Skeletal muscle tissue (tissue), 4 donors: ENCODE data around the gene HELZ. TPM values are rescaled to one million over a fixed set of nuclear protein-coding genes. Genes with fewer than 3 reads are reported as not detected.
"Not testable (repeated sequence)": the region's sequence is repeated elsewhere in the genome, so short reads cannot be mapped to it uniquely, and the experiment has no call there.

Experiments
- H3K27ac ChIP-seq: one replicate; pipeline ENCODE4 v1.7.0; 2013; ENCODE audit warnings: mild to moderate bottlenecking, low read depth, low read length, inconsistent platforms
- H3K27me3 ChIP-seq, 3 donors: one replicate each; pipeline ENCODE4 v1.7.0; 2013; ENCODE audit warnings: low read length in 3 of 3; ENCODE audit not compliant: control insufficient read depth in 3 of 3, insufficient read depth in 3 of 3
- H3K36me3 ChIP-seq, 3 donors: one replicate each; pipeline ENCODE4 v1.7.0; 2013; ENCODE audit warnings: low read length in 3 of 3; ENCODE audit not compliant: control insufficient read depth in 3 of 3, insufficient read depth in 3 of 3
- H3K4me1 ChIP-seq, 3 donors: one replicate each; pipeline ENCODE4 v1.7.0; 2013; ENCODE audit warnings: low read length in 3 of 3, mild to moderate bottlenecking in 3 of 3; ENCODE audit not compliant: control insufficient read depth in 3 of 3, insufficient read depth in 3 of 3
- H3K4me3 ChIP-seq, 3 donors: one replicate each; pipeline ENCODE4 v1.7.0; 2013; ENCODE audit warnings: low read length in 3 of 3
- H3K9ac ChIP-seq, 3 donors: one replicate each; pipeline ENCODE4 v1.7.0; 2013; ENCODE audit warnings: low read length in 3 of 3, mild to moderate bottlenecking in 3 of 3, moderate library complexity in 2 of 3, low read depth in 1 of 3
- H3K9me3 ChIP-seq, 3 donors: one replicate each; pipeline ENCODE4 v1.7.0; 2013; ENCODE audit warnings: low read length in 3 of 3; ENCODE audit not compliant: control insufficient read depth in 3 of 3
- total RNA-seq: library from RNA; depleted of rRNA; stranded (reverse); fragments of >200 nt; gene quantifications from one replicate; pipeline ENCODE4 v1.2.3, GENCODE V29; 2014
- donor health status: Osteomylitis.

HELZ gene
- total RNA-seq, 1 donor from 2014 or later = 53.8 TPM

DNA sequence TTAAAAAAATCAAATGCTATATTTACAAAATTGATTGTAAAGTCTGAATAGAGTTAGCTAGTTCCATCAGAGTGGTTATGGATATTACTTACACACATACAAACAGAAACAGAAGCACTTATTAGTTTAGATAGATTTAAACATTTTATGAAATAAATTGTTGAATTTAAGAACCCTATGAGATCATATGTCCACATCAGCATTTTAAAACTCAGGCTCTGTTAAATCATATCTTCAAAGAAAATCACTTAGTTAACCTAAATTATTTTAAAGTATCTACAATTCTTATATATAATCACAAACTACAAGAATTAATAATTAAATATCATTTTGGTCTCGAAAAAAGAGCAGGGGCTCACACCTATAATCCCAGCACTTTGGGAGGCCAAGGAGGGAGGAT, 42.5 kb downstream of the HELZ start:
- Histone ChIP-seq H3K4me1 (no peaks in the 10 kb centered on the region), H3K9ac (no peak overlapping the region), H3K36me3 (peaks cover 10 to 22% (median 14%) of the 10 kb centered on the region in 3 donors), H3K27me3 (no peaks in the 10 kb centered on the region), H3K27ac (no peak overlapping the region), H3K4me3 (no peak overlapping the region), H3K9me3 (no peaks in the 10 kb centered on the region)

DNA sequence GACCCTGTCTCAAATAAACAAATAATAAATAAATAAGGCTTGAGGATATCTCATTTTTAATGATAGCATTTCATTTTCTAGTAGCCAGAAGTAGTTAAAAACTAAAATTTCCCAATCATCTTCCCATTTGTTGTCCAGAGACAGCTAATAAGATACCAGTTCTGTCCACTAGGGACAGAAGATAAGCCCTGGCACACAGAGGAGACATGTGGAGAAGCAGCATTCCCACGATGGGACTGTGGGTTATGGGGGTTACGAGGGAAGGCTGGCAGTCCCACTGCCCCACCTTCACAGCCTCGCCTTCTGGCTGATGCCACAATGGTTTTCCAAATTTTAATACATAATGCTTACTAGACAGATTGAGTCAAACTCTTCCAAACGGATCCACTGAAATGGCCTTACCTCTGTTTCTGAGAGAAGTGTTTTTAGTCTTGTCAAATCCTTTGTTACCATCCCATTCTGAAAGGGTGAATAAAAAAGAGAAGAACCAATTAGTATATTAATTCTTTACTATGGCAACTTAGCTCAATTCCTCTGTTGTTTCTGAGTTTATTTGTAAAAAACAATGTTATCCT, 44.2 kb downstream of the HELZ start:
- Histone ChIP-seq H3K4me1 (no peaks in the 10 kb centered on the region), H3K36me3 (peaks cover 10 to 26% (median 20%) of the 10 kb centered on the region in 3 donors), H3K9ac (no peak overlapping the region)

GRCh38 chr17:67198131-67198530, 46.9 kb downstream of the HELZ start:
- Histone ChIP-seq H3K36me3 (peaks cover 10 to 28% (median 20%) of the 10 kb centered on the region in 3 donors), H3K4me3 (no peak overlapping the region), H3K4me1 (no peaks in the 10 kb centered on the region), H3K27me3 (no peaks in the 10 kb centered on the region), H3K9ac (no peak overlapping the region), H3K27ac (no peak overlapping the region), H3K9me3 (no peaks in the 10 kb centered on the region)

More for the DNA sequence above, 44.2 kb downstream of the HELZ start:
- no peaks in the 10 kb centered on the region for H3K27me3 ChIP-seq
- H3K27ac ChIP-seq = no peak overlapping the region
- H3K9me3 ChIP-seq = no peaks in the 10 kb centered on the region
- no peak overlapping the region for H3K4me3 ChIP-seq

DNA sequence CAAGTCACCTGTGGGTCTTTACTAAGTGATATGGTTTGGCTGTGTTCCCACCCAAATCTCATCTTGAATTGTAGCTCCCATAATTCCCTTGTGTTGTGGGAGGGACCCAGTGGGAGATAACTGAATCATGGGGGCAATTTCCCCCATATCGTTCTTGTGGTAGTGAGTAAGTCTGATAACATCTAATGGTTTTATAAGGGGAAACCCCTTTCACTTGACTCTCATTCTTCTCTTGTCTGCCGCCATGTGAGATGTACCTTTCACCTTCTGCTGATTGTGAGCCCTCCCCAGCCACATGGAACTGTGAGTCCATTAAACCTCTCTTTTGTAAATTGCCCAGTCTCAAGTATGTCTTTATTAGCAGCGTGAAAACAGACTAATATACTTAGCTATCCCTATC, 48.0 kb downstream of the HELZ start:
- not testable (repeated sequence) for H3K27ac ChIP-seq, H3K9me3 ChIP-seq, H3K4me3 ChIP-seq, H3K4me1 ChIP-seq, H3K27me3 ChIP-seq, H3K9ac ChIP-seq
- peaks cover 10 to 22% (median 20%) of the 10 kb centered on the region in 3 donors for H3K36me3 ChIP-seq

GRCh38 chr17:67196422-67196821, 48.6 kb downstream of the HELZ start:
- Histone ChIP-seq H3K4me3 (no peak overlapping the region), H3K9ac (no peak overlapping the region), H3K27me3 (no peaks in the 10 kb centered on the region), H3K4me1 (no peaks in the 10 kb centered on the region), H3K36me3 (peaks cover 10 to 22% (median 20%) of the 10 kb centered on the region in 3 donors), H3K9me3 (no peaks in the 10 kb centered on the region), H3K27ac (no peak overlapping the region)

- Histone ChIP-seq H3K4me1 (no peaks in the 10 kb centered on the region), H3K9me3 (no peaks in the 10 kb centered on the region), H3K9ac (no peak overlapping the region), H3K27ac (no peak overlapping the region), H3K36me3 (peaks cover 3 to 10% (median 6%) of the 10 kb centered on the region in 3 donors), H3K4me3 (no peak overlapping the region), H3K27me3 (no peaks in the 10 kb centered on the region)
Measured at GRCh38 chr17:67194134-67194533, 50.9 kb downstream of the HELZ start.

- no peaks in the 10 kb centered on the region for H3K9me3 ChIP-seq
- H3K4me1 ChIP-seq = no peaks in the 10 kb centered on the region
- H3K27me3 ChIP-seq = no peaks in the 10 kb centered on the region
- no peak overlapping the region for H3K27ac ChIP-seq
- H3K9ac ChIP-seq = no peak overlapping the region
- H3K4me3 ChIP-seq = no peak overlapping the region
- peaks cover 0 to 13% (median 9%) of the 10 kb centered on the region in 3 donors for H3K36me3 ChIP-seq
Measured at GRCh38 chr17:67187927-67188326, 57.1 kb downstream of the HELZ start.

DNA sequence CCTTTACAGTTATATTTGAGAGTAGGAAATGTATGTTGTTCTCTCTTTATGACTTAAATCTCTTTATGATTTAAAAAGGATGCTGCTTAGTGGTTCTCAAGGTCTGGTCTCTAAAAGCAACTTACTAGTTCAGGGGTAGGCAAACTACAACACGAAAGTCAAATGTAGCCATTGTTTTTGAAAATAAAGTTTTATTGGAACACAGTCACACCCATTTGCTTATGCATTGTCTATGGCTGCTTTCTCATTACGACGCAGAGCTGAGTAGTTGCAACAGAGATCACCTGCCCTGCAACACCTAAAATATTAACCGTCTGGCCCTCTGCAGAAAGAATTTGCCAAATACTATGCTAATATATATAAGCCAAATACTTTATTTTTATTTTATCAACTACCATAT, 58.2 kb downstream of the HELZ start:
- Histone ChIP-seq H3K4me1 (no peaks in the 10 kb centered on the region), H3K36me3 (peaks cover 0 to 13% (median 9%) of the 10 kb centered on the region in 3 donors), H3K9me3 (no peaks in the 10 kb centered on the region), H3K4me3 (no peak overlapping the region), H3K27ac (no peak overlapping the region), H3K27me3 (no peaks in the 10 kb centered on the region), H3K9ac (no peak overlapping the region)

- no peaks in the 10 kb centered on the region for H3K27me3 ChIP-seq
- H3K4me1 ChIP-seq = no peaks in the 10 kb centered on the region
- no peak overlapping the region for H3K4me3 ChIP-seq
- H3K36me3 ChIP-seq = peaks cover 0 to 11% (median 7%) of the 10 kb centered on the region in 3 donors
- H3K27ac ChIP-seq = no peak overlapping the region
- H3K9ac ChIP-seq = no peak overlapping the region
- no peaks in the 10 kb centered on the region for H3K9me3 ChIP-seq
Measured at GRCh38 chr17:67183531-67183930, 61.5 kb downstream of the HELZ start.

DNA sequence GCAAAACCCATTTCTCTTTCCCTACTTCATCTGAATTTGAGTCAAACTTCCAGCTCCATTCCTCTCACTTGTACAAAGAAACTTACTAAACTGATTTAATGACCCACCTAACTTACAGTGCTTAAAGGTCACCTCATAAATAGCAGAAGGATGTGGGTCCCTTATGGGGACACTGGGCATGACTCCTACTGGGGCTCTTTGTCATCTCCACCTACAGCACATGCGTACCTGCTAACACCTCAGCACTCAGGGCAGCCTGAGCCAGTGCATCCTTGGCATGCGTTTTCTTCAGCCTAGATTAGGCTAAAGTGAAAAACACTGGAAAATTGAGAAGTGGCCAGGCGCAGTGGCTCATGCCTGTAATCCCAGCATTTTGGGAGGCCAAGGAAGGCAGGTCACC, 63.2 kb downstream of the HELZ start:
- no peak overlapping the region for H3K9ac ChIP-seq
- H3K27ac ChIP-seq = no peak overlapping the region
- no peaks in the 10 kb centered on the region for H3K27me3 ChIP-seq
- no peak overlapping the region for H3K4me3 ChIP-seq
- no peaks in the 10 kb centered on the region for H3K4me1 ChIP-seq
- H3K36me3 ChIP-seq = peaks cover 2 to 9% (median 5%) of the 10 kb centered on the region in 3 donors
- no peaks in the 10 kb centered on the region for H3K9me3 ChIP-seq
